AG09309 (cell line): ENCODE results near the gene HMCN1.

Experiments
- DNase-seq: peaks from one replicate; pipeline ENCODE4 v3.0.0-alpha.2; 2010; ENCODE audit warnings: low read depth
- H3K4me3 ChIP-seq: 2 replicates; pipeline ENCODE4 v1.5.1; 2011; ENCODE audit warnings: mild to moderate bottlenecking, low read depth, low read length, moderate library complexity; ENCODE audit not compliant: control insufficient read depth
- CTCF ChIP-seq: IDR thresholded peaks from 2 replicates; pipeline ENCODE4 v1.5.1; 2011; ENCODE audit warnings: mild to moderate bottlenecking, low read depth, low read length, inconsistent platforms; ENCODE audit not compliant: insufficient read depth, control insufficient read depth; ENCODE audit errors: missing control alignments

The HMCN1 gene

GRCh38 chr1:186033847-186034271, 299.7 kb downstream of the HMCN1 start:
- no peak for TF ChIP-seq CTCF
- no peak overlapping the region for H3K4me3 ChIP-seq
- DNase-seq = no peak

GRCh38 chr1:186042230-186042629, 308.0 kb downstream of the HMCN1 start:
- H3K4me3 ChIP-seq = no peak overlapping the region
- TF ChIP-seq CTCF = no peak
- no peak for DNase-seq

- no peak for TF ChIP-seq CTCF
- no peak for DNase-seq
- H3K4me3 ChIP-seq = no peak overlapping the region
Measured at GRCh38 chr1:186043296-186043695, 309.1 kb downstream of the HMCN1 start.

- no peak for DNase-seq
- TF ChIP-seq CTCF = no peak
Measured at GRCh38 chr1:186044079-186044685, 310.0 kb downstream of the HMCN1 start.

DNA sequence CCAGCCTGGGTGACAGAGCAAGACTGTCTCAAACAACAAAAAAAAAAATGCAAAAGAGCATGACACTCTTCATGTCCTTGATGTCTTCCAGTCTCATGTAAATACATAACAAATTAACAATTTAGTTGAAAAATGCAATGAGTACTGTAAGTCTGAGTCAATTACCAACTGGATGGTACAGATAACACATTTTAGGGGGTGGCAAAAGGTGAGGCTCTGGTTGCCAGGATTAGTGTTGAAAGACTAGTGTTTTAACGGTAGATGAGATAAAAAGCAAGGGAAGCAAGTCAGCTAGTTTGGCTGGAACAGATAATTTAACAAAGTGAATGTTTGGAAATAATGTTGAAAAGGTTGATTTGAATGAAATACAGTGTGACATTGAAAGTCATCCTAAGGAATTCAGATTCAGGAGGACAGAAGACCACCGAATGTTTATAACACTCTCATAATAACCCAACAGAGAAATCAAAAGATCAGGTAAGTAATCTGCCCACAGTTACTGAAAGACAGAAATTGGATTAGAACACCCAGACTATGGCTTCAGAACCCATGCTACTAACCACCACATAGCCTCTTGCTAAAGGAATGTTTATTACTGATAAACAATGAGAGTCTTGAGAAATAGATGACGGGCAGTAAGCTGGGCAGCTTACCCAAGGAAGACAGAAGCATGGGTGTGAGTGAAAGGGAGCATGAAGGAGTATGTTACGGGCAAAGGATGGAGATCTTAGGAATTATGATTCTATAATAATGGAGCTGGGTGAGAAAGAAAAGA, 312.4 kb downstream of the HMCN1 start:
- H3K4me3 ChIP-seq = no peak overlapping the region
- no peak for TF ChIP-seq CTCF
- DNase-seq = no peak

More at GRCh38 chr1:186044079-186044685, 310.0 kb downstream of the HMCN1 start:
- H3K4me3 ChIP-seq = no peak overlapping the region

DNA sequence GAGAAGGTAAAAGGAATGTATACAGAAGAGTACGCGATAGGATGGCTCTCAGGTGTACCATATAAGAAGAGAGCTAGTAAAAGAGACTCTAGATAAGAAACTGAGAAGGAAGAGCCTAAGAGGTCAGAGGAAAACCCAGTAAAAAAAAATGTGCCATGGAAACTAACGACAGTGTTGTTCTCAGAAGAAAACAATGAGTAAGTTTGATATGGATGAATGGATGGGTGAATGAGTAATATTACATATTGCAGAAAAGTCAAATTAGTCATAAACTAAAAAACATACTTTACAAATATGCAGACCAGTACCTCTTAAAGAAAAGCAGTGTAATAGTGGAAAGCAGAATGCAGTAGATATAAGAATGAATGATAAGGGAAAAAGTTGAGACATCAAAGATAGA, 316.2 kb downstream of the HMCN1 start:
- no peak for DNase-seq
- H3K4me3 ChIP-seq = no peak overlapping the region
- TF ChIP-seq CTCF = no peak
